Right lobe of liver (tissue), 4 donors: ENCODE results near the gene LIFR.

Experiments used
- POLR2A ChIP-seq: fragments of 450-650 bp; IDR thresholded peaks from one replicate; pipeline ENCODE4 v1.6.1; 2017; ENCODE audit warnings: antibody characterized with exemption, mild to moderate bottlenecking
- TF ChIP-seq, protein P1 (sequence below), 4 donors: fragments of 200-600 bp in 3 of 4; fragments of 450-650 bp in 1 of 4; IDR thresholded peaks; one replicate each; pipeline versions ENCODE4 v1.5.1 to v1.8.0; 2016 to 2022; ENCODE audit warnings: antibody characterized with exemption in 4 of 4, mild to moderate bottlenecking in 2 of 4
- donor health status: DM: no; HTN: no; CAD: no.
- donor health status: DM: no; HTN: no; CAD: no.
- donor health status: DM: no; HTN: yes; CAD: no.

DNA sequence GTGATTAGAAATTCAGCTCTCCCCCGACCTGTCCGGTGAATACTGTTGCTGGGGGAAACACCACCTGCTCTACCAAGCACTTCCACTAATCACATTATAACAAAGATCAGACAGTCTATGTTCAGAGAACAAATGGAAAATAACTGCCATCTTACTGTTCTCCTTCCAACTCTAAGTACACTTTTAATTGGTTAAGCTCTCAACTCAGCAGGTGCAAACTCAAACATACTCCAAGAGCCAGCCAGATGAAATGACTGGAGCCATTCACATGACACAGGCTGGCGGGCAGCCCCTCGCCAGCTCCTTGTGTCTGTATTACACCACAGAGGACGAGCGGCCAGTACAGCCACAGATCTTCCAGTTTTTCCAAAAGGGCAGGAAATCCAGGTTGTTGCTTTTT is 16.1 kb downstream of the LIFR start:
- TF ChIP-seq, protein P1, sequence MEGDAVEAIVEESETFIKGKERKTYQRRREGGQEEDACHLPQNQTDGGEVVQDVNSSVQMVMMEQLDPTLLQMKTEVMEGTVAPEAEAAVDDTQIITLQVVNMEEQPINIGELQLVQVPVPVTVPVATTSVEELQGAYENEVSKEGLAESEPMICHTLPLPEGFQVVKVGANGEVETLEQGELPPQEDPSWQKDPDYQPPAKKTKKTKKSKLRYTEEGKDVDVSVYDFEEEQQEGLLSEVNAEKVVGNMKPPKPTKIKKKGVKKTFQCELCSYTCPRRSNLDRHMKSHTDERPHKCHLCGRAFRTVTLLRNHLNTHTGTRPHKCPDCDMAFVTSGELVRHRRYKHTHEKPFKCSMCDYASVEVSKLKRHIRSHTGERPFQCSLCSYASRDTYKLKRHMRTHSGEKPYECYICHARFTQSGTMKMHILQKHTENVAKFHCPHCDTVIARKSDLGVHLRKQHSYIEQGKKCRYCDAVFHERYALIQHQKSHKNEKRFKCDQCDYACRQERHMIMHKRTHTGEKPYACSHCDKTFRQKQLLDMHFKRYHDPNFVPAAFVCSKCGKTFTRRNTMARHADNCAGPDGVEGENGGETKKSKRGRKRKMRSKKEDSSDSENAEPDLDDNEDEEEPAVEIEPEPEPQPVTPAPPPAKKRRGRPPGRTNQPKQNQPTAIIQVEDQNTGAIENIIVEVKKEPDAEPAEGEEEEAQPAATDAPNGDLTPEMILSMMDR (IDR thresholded peaks at IDR 0.05): no peak
- no peak for TF ChIP-seq POLR2A
